Left forelimb (tissue), 1 donor: ENCODE data around the gene GPR162.
"Not testable (repeated sequence)": the region's sequence is repeated elsewhere in the genome, so short reads cannot be mapped to it uniquely, and the experiment has no call there.

Experiments
- DNase-seq: peaks from one replicate; pipeline ENCODE4 v3.0.0-alpha.2; 2018; ENCODE audit warnings: low spot score

GPR162 gene

DNA sequence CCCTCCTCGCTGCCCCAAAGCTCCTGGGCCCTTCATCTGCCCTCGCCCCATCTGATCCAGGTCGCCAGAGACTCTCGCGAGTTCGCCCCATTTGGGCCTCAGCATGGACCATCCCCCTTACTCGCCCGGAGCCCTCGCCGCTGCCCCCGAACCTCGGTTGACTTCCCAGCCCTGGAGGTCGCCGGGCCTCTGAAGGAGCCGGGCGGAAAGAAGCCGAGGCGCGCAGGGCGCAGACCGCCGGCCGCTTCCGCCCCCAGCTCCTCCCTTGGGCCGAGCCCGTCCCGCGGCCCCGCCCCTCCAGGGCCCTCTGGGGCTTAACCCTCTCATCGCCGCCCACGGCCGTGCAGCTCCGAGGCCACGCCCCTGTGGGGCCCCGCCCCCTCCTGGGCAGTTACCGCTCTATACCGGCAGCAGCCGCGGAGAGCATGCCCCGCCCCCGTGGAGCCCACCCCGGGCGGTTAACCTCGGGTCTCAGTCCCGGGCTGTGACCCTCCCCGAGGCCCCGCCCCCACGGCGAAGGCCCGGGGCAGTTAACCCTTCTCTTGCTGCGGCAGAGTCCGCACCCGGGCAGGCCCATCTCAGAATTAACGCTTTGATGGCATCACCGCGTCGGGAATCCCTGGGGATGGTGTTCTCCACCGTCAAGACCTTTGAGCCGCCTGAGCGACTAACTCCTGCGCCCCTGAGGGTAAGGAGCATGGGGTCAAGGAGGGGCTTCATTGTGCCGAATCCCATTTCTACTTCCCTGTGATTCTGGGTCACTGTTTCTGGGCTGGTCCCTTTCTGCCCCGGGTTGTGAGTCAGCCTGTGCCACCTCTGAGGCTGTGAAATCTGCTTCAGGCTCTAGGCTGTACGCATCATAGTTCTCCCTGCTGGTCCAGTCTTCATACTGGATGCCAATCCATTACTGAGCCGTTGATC lies 51.7 kb downstream of the GPR162 start, which contains the start of gene SPSB2:
SPSB2 (minus strand) TSS at position 210 of the 921 bp plus-strand sequence. CDS start 402 bp downstream, outside the sequence.
- peak; percentile 98 for DNase-seq

DNA sequence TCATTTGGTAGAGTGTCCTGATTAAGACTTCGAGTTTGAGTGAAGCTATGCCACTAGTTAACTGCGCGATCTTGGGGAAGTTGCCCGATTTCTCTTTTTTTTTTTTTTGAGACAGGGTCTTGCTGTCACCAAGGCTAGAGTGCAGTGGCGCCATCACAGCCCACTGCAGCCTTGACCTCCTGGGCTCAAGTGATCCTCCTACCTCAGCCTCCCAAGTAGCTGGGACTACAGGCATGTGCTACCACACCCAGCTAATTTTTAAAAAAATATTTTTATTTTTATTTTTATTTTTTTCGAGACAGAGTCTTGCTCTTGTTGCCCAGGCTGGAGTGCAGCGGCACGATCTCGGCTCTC lies 52.4 kb downstream of the GPR162 start:
- DNase-seq: not testable (repeated sequence)
